ENCODE results near the gene FILIP1L. TPM values are rescaled to one million over a fixed set of nuclear protein-coding genes. Genes with fewer than 3 reads are reported as not detected.

Gene FILIP1L
- total RNA-seq, 3 donors from 2014 or later = 8.9 to 37.0 (median 17.1) TPM

DNA sequence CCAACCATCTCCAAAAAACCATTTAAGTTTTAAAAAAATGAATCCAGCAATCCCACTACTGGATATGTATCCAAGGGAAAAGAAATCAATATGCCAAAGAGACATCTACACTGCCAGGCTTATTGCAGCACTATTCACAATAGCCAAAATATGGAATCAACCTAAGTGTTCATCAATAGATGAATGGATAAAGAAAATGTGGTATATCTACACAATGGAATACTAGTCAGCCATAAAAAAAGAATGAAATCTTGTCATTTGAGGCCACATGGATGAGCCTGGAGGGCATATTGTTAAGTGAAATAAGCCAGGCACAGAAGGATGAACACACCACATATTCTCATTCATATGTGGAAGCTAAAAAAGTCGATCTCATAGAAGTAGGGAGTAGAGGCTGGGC lies 136.1 kb downstream of the FILIP1L start:
- TF ChIP-seq CTCF (IDR thresholded peaks at IDR 0.05) = no peak
- no peaks in the 10 kb centered on the region for H3K36me3 ChIP-seq (ENCODE audit: low read depth)
- ATAC-seq (no peak), DNase-seq (no peak)
- no peaks in the 10 kb centered on the region for H3K4me1 ChIP-seq (ENCODE audit: low read depth)
- intact Hi-C loops (cut with DNase I, micrococcal nuclease) = no loop called here
- H3K9me3 ChIP-seq = no peaks in the 10 kb centered on the region
- no peak overlapping the region for H3K4me3 ChIP-seq

DNA sequence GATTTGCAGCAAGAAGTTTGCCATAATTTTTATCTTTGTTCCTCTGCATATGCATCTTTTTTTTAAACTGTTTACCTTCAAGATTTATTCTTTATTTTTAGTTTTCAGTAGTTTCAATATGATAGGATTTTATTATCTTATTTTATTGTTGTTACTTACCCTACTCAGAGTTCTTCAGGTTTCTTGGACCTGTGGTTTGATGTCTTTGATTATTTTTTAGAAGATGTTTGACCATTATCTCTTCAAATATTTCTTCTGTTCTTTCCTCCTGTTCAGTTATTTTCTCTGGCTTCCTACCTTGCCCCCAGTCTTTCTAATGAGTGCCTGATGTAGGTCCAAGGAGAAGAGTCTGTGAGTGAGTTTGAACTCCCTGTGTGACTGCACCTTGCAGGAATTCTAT lies 137.7 kb downstream of the FILIP1L start:
- no peaks in the 10 kb centered on the region for H3K4me1 ChIP-seq (ENCODE audit: low read depth)
- DNase-seq (no peak), ATAC-seq (no peak)
- H3K36me3 ChIP-seq (ENCODE audit: low read depth) = no peaks in the 10 kb centered on the region
- no peak overlapping the region for H3K4me3 ChIP-seq
- no peaks in the 10 kb centered on the region for H3K9me3 ChIP-seq
- intact Hi-C loops (cut with DNase I, micrococcal nuclease) = no loop called here
- TF ChIP-seq CTCF (IDR thresholded peaks at IDR 0.05) = no peak

DNA sequence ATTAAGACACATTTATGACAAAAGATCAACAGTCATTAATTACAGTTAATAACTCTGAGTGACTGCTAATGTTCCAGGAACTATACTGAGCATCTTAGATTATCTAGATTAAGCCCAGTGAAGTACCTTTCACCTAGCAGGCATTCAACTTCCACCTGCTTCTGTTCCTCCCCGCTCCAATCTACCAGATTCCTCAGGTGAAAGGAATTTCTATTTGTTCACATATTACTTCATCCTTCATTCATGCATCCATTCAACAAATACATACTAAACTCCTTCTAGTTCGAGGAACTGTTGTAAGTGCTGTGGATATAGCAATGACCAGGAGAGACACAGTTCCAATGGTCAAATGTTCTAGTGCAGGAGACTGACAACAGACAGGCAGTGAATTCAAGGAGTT lies 139.3 kb downstream of the FILIP1L start:
- TF ChIP-seq CTCF (IDR thresholded peaks at IDR 0.05) = no peak
- DNase-seq = no peak
- intact Hi-C loops (cut with DNase I, micrococcal nuclease) = no loop called here
- no peak overlapping the region for H3K4me3 ChIP-seq
- ATAC-seq = no peak
- no peaks in the 10 kb centered on the region for H3K36me3 ChIP-seq (ENCODE audit: low read depth)
- no peaks in the 10 kb centered on the region for H3K4me1 ChIP-seq (ENCODE audit: low read depth)
- H3K9me3 ChIP-seq = no peaks in the 10 kb centered on the region

- intact Hi-C loops (cut with DNase I, micrococcal nuclease) = no loop called here
- no peak for TF ChIP-seq CTCF (IDR thresholded peaks at IDR 0.05)
- no peak for ATAC-seq
- no peak overlapping the region for H3K4me3 ChIP-seq
- DNase-seq = no peak
- no peaks in the 10 kb centered on the region for H3K9me3 ChIP-seq
- H3K4me1 ChIP-seq (ENCODE audit: low read depth) = no peaks in the 10 kb centered on the region
- no peaks in the 10 kb centered on the region for H3K36me3 ChIP-seq (ENCODE audit: low read depth)
Observed at GRCh38 chr3:99972380-99973104, 141.8 kb downstream of the FILIP1L start.

GRCh38 chr3:99971761-99972160 lies 142.5 kb downstream of the FILIP1L start:
- no peak for TF ChIP-seq CTCF (IDR thresholded peaks at IDR 0.05)
- Histone ChIP-seq H3K4me3 (no peak overlapping the region), H3K36me3 (ENCODE audit: low read depth) (no peaks in the 10 kb centered on the region), H3K9me3 (no peaks in the 10 kb centered on the region), H3K4me1 (ENCODE audit: low read depth) (no peaks in the 10 kb centered on the region)
- ATAC-seq (no peak), DNase-seq (no peak)
- intact Hi-C loops (cut with DNase I, micrococcal nuclease) = no loop called here

GRCh38 chr3:99970198-99970597 lies 144.1 kb downstream of the FILIP1L start:
- intact Hi-C loops (cut with DNase I, micrococcal nuclease) = no loop called here
- DNase-seq = no peak
- H3K9me3 ChIP-seq = no peaks in the 10 kb centered on the region

More at GRCh38 chr3:99970198-99970597, 144.1 kb downstream of the FILIP1L start:
- no peak for TF ChIP-seq CTCF (IDR thresholded peaks at IDR 0.05)
- Histone ChIP-seq H3K4me1 (ENCODE audit: low read depth) (no peaks in the 10 kb centered on the region), H3K4me3 (no peak overlapping the region), H3K36me3 (ENCODE audit: low read depth) (no peaks in the 10 kb centered on the region)
- no peak for ATAC-seq
